GM21825 (cell line): ENCODE measurements around the gene THBS1.

Experiments used
- ATAC-seq: cut with Tn5 transposase; IDR thresholded peaks from one replicate; pipeline ENCODE4 v1.9.1; 2021; ENCODE audit warnings: mild to moderate bottlenecking, moderate library complexity; ENCODE audit not compliant: unreplicated experiment

THBS1 gene

DNA sequence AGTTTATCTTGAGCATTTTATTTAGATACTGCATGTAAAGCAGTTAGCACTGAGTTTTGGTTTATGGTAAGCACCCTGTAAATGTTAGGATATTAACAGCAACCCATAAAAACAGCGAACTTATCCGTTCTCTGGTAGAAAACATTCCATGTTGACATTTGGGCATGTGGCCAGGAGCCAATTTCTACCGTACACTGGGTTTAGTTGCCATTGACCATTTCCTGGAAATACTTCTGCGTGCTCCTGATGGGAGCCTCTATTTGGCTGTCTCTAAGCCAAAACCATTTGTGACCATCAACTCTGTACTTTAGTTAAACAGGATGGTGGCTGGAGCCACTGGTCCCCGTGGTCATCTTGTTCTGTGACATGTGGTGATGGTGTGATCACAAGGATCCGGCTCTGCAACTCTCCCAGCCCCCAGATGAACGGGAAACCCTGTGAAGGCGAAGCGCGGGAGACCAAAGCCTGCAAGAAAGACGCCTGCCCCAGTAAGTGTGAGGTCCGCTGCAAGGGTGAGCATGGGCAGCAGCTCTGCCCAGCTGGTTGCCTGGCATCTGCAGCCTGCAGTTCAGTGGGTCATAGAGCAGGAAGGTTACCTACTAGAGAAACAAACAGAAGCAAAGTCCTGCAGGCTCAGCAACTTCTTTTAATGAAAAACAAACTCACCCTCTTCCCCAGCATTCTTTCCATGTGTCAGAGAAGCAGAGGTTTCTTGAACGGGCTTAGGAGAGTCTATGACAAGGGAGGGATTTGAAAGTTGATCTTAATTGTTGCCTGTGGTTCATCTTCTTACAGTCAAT is 7.1 kb downstream of the THBS1 start:
- no peak for ATAC-seq

DNA sequence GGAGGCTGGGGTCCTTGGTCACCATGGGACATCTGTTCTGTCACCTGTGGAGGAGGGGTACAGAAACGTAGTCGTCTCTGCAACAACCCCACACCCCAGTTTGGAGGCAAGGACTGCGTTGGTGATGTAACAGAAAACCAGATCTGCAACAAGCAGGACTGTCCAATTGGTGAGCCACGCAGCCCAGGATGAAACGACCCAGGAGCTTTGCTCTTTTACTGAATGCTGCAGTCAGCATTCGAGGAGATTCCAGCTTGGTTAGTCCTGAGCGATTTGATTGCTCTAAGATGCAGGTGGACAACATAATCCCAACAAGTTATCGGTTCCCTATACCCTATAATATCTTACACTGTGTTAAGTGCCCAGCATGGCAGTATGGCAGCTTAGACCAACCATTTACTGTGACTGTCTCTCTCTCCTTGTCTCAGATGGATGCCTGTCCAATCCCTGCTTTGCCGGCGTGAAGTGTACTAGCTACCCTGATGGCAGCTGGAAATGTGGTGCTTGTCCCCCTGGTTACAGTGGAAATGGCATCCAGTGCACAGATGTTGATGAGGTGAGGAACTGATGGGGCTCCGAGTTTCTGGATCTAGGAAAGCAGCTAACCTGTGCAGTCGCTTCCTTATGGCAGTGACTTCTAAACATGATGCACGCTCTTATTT is 7.8 kb downstream of the THBS1 start:
- no peak for ATAC-seq

DNA sequence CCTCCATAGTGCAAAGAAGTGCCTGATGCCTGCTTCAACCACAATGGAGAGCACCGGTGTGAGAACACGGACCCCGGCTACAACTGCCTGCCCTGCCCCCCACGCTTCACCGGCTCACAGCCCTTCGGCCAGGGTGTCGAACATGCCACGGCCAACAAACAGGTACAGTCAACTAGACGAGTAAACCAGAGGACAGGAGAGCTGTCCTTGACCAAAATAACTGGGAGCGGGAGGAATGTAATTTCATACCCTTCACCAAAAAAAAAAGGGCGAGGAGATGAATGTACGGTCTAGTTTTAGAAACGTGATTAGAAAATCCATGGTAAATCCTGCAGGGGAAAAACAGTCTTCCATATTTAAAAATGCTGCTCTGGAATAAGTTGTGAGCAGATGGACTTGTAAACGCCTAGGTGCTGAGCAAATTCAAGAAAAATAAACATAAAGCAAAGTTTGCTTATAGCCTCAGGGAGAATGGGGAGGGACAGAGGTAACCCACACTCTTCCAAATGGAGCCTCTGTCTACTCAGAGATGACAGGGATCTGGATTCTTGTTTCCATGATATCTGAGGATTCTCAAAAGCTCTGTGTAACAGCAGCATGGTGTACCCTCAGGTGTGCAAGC is 8.4 kb downstream of the THBS1 start:
- no peak for ATAC-seq

GRCh38 chr15:39589815-39590644 is 9.2 kb downstream of the THBS1 start:
- ATAC-seq: no peak

DNA sequence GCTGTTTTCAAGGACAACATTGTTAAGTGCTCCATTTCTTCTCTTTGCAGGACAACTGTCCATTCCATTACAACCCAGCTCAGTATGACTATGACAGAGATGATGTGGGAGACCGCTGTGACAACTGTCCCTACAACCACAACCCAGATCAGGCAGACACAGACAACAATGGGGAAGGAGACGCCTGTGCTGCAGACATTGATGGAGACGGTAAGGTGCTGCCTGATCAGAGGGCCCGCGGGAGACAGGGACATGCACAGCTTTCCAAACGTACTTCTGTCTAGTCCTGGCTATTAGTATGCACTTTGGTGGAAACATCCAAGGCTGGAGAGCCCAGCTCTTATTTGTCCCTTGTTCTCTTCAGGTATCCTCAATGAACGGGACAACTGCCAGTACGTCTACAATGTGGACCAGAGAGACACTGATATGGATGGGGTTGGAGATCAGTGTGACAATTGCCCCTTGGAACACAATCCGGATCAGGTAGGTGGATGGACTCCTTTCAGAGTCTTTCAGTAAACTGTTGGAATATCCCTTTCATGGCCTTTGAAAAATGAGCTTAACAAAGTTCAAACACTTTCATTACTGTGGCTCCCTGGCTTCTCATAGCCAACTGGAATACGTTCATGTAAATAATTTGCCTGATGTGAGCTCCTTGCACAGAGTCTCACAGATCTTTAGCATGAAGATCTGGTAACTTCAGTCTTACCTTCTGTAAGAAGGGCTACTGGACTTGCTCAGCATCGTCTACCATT is 10.4 kb downstream of the THBS1 start:
- no peak for ATAC-seq

DNA sequence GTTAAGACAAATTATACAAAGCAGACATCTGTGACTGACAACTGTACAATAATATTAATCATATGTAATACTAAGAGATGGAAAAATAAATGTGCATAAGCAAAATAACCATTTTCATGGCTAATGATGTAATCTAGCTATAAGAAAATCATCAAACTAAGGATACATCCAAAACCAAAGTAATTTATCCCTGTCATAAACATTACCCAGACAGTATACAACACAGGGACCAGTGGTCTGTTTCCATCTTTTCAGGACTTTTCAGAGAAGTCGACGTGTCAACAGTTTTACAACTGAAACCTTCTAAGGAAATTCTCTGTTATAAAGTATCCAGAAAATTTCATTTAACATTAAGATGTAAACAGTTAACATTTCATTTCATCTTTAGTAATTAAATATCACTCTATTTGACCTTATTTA is 11.0 kb downstream of the THBS1 start:
- no peak for ATAC-seq

GRCh38 chr15:39592500-39592899 is 11.6 kb downstream of the THBS1 start:
- ATAC-seq: no peak

DNA sequence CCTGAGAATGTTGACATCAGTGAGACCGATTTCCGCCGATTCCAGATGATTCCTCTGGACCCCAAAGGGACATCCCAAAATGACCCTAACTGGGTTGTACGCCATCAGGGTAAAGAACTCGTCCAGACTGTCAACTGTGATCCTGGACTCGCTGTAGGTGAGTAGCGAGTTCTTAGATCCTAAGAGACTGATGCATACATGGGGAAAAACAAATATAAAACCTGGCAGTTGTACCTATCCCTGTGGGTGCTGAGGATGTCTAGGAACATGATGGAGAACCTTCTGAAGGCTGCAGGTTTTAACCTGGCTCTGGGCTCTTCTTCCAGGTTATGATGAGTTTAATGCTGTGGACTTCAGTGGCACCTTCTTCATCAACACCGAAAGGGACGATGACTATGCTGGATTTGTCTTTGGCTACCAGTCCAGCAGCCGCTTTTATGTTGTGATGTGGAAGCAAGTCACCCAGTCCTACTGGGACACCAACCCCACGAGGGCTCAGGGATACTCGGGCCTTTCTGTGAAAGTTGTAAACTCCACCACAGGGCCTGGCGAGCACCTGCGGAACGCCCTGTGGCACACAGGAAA is 12.3 kb downstream of the THBS1 start:
- no peak for ATAC-seq

GRCh38 chr15:39593656-39594445 is 13.0 kb downstream of the THBS1 start:
- ATAC-seq: no peak

- ATAC-seq: no peak
These were observed 13.8 kb downstream of the THBS1 start for GRCh38 chr15:39594446-39595337.

GRCh38 chr15:39595338-39596221 is 14.7 kb downstream of the THBS1 start:
- no peak for ATAC-seq

- no peak for ATAC-seq
These were observed 15.6 kb downstream of the THBS1 start for GRCh38 chr15:39596358-39597051.

DNA sequence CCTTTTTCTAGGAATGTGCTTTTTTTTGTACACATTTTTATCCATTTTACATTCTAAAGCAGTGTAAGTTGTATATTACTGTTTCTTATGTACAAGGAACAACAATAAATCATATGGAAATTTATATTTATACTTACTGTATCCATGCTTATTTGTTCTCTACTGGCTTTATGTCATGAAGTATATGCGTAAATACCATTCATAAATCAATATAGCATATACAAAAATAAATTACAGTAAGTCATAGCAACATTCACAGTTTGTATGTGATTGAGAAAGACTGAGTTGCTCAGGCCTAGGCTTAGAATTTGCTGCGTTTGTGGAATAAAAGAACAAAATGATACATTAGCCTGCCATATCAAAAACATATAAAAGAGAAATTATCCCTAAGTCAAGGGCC is 16.5 kb downstream of the THBS1 start:
- ATAC-seq: no peak

DNA sequence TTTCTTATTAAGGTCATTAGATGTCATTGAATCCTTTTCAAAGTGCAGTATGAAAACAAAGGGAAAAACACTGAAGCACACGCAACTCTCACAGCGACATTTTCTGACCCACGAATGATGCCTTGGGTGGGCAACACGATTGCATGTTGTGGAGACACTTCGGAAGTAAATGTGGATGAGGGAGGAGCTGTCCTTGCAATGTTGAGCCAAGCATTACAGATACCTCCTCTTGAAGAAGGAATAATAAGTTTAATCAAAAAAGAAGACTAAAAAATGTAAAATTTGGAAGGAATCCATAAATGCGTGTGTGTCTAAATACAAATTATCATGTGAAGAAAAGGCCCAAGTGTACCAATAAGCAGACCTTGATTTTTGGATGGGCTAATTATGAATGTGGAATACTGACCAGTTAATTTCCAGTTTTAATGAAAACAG is 16.9 kb downstream of the THBS1 start:
- no peak for ATAC-seq

GRCh38 chr15:39598186-39598850 is 17.4 kb downstream of the THBS1 start:
- ATAC-seq: no peak
